B cell (primary cell): Measurements from ENCODE around the gene SAMD1.

Source experiments
- CTCF ChIP-seq: fragments of 200-600 bp; IDR thresholded peaks from one replicate; pipeline ENCODE4 v1.8.0; 2022; ENCODE audit warnings: antibody characterized with exemption, mild to moderate bottlenecking
- EZH2 ChIP-seq: IDR thresholded peaks from 2 replicates; pipeline ENCODE4 v1.6.1; 2012; ENCODE audit warnings: borderline replicate concordance, low read depth, mild to moderate bottlenecking, moderate library complexity, low read length; ENCODE audit not compliant: insufficient read depth, poor library complexity, severe bottlenecking

- no peak for TF ChIP-seq CTCF
- TF ChIP-seq EZH2 = no peak
Measured at GRCh38 chr19:14114439-14114838, 23.9 kb upstream of the SAMD1 start.
